ENCODE data around the gene HTR3C.

The HTR3C gene

DNA sequence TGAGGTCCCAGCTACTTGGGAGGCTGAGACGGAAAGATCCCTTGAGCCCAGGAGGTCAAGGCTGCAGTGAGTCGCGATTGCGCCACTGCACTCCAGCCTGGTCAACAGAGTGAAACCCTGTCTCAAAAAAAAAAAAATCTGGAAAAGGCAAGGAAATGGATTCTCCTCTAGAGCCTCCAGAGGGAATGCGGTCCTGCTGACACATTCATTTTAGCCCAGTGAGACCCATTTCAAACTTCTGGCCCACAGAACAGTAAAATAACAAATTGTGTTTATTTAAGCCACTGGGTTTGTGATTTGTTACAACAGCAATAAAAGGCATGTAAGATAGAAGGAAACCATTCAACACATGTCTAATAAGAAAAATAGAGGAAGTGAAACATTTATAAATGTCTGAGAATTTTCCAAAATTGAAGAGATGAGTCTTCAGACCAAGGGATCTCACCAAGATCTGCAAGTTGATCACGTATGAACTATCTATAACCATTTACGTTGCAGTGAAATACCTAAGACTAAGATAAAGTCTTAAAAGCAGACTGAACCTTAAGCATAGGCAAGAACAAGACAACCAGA, 44.0 kb downstream of the HTR3C start, which contains the start of gene HTR3E:
TSS of gene HTR3E (plus strand) at position 254 of the 573 bp plus-strand sequence. CDS start 466 bp downstream, outside the sequence.
- DNase-seq = no peak

DNA sequence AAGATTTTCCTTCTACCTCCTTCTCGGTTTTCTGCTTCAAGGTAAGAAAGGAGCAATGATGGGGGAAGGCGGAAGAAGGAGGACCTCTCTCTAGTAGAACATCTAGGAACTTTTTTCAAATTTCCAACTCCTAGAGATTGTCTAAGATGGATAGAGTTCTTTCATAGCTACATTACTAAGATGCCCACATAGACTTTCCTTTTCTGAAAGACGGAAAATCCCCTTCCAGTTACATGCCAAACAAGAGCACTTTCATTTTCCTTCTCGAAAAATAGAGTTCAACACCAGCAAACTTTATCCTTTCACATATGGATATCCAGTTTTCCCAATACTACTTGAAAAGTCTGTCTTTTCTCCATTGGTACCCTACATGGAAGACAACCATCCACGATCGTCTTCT, 44.7 kb downstream of the HTR3C start:
- no peak for DNase-seq

DNA sequence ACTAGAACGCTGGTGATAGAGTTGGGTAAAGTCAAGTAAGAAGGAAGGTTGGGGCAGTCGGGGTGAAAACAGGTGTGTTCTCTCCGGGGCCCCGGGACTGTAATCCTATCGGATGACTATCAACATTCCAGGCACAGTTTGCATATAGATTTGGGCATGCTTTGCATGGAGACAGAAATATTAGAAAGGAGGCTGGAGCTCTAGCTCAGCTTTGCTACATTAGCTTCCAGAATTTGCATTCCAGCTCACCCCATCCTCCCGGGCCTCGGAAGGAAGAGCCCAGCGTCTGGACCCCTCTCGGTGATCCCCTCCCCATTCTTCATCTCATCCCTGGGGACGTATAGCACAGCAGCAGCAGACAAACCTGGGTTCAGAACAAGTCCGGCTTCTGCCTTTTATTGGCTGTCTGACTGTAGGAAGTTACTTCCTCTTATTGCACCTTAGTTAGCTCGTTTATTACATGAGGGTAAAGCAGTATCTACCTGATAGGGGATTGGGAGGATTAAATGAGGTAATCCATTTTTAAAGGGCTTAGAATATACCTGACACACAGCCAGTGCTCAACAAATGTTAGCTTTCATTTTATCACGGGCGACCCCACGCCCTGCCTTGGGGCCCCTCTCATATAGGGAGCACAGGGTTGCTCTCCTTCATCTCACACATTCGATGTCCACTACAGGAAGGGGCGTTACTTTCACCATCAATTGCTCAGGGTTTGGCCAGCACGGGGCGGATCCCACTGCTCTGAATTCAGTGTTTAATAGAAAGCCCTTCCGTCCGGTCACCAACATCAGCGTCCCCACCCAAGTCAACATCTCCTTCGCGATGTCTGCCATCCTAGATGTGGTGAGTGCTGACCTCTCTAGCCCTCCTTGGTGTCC, 47.2 kb downstream of the HTR3C start:
- DNase-seq = no peak

Data from CD4-positive, alpha-beta T cell treated with Interferon alpha-2 for 1 hour (primary cell).